ENCODE measurements around the gene EFNA5. TPM values are rescaled to one million over a fixed set of nuclear protein-coding genes. Genes with fewer than 3 reads are reported as not detected.

The EFNA5 gene
- polyA plus RNA-seq, 1 of the 3 experiments (the other 2 are of a cell fraction), result 0.81 TPM

DNA sequence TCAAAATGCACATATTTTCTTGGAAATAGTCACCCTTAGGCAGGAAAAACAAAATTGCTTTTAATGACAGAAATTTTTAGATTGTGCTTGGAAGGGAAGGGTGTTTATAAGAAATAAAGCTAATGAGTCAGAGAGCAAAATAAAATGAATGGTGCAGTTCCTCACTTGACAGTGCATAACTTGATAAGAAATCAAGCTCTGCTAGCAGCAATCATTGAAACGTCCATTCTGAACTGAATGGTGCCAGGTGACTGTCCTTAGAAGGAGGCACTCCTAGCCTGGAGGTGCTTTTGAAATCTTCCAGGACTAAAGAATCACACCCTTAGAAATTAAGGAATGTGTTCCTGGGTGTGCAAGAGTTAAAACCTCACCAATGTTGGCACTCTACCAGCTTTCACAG, 202.5 kb downstream of the EFNA5 start:
- ChIA-PET POLR2A (no interaction called here), CTCF (interaction anchor here (1.1 kb wide), 1 partner anchor 104 kb away, joined by 3 read pairs; no protein-coding TSS in a partner anchor)
- WGBS (ENCODE audit: low lambda C conversion rate), result 82% methylated on average over 1 of the region's 1 CpG
- H3K4me2 ChIP-seq, result no peak overlapping the region
- TF ChIP-seq, protein P1, sequence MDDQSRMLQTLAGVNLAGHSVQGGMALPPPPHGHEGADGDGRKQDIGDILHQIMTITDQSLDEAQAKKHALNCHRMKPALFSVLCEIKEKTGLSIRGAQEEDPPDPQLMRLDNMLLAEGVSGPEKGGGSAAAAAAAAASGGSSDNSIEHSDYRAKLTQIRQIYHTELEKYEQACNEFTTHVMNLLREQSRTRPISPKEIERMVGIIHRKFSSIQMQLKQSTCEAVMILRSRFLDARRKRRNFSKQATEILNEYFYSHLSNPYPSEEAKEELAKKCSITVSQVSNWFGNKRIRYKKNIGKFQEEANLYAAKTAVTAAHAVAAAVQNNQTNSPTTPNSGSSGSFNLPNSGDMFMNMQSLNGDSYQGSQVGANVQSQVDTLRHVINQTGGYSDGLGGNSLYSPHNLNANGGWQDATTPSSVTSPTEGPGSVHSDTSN (IDR thresholded peaks at IDR 0.05), result no peak
- TF ChIP-seq GATA2 (CRISPR knock-in tag; IDR thresholded peaks at IDR 0.05), result no peak
- no peak for TF ChIP-seq FOXM1 (IDR thresholded peaks at IDR 0.05; ENCODE audit: low read depth)
- no peak for TF ChIP-seq SIN3A (IDR thresholded peaks at IDR 0.05; ENCODE audit: borderline replicate concordance, low read depth, low read length)
- no peak for TF ChIP-seq CHD2 (IDR thresholded peaks at IDR 0.05; ENCODE audit: low read length, partially characterized antibody)
- no peak for TF ChIP-seq TCF12 (IDR thresholded peaks at IDR 0.05)
- TF ChIP-seq, protein P2, sequence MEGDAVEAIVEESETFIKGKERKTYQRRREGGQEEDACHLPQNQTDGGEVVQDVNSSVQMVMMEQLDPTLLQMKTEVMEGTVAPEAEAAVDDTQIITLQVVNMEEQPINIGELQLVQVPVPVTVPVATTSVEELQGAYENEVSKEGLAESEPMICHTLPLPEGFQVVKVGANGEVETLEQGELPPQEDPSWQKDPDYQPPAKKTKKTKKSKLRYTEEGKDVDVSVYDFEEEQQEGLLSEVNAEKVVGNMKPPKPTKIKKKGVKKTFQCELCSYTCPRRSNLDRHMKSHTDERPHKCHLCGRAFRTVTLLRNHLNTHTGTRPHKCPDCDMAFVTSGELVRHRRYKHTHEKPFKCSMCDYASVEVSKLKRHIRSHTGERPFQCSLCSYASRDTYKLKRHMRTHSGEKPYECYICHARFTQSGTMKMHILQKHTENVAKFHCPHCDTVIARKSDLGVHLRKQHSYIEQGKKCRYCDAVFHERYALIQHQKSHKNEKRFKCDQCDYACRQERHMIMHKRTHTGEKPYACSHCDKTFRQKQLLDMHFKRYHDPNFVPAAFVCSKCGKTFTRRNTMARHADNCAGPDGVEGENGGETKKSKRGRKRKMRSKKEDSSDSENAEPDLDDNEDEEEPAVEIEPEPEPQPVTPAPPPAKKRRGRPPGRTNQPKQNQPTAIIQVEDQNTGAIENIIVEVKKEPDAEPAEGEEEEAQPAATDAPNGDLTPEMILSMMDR (IDR thresholded peaks at IDR 0.05), result no peak
- TF ChIP-seq NFIC (IDR thresholded peaks at IDR 0.05; ENCODE audit: borderline replicate concordance), result 0 out of 2 replicates have a peak, but pooled peaks have one; percentile 33
- DNase-seq, result no peak
- peaks cover 13 to 21% of the 10 kb centered on the region in 2 experiments for H3K4me1 ChIP-seq (ENCODE audit: control insufficient read depth in 1 of 2, insufficient read depth in 2 of 2, low read depth in 1 of 2, low read length in 1 of 2)
- no peak overlapping the region for H3K9ac ChIP-seq
- no peaks in the 10 kb centered on the region for H3K9me3 ChIP-seq
- H3K9me2 ChIP-seq, result no peaks in the 10 kb centered on the region
- H3F3A ChIP-seq (replicated peaks; ENCODE audit: insufficient read depth), result no peaks in the 10 kb centered on the region
- H3K4me3 ChIP-seq (ENCODE audit: low read depth in 2 of 2, low read length in 1 of 2), result no peak overlapping the region
- H3K79me2 ChIP-seq (ENCODE audit: insufficient read depth), result no peaks in the 10 kb centered on the region
- H3K36me3 ChIP-seq (replicated peaks in 1 of 2; ENCODE audit: control insufficient read depth in 1 of 2, insufficient read depth in 2 of 2, low read length in 1 of 2), result no peaks in the 10 kb centered on the region
- no peaks in the 10 kb centered on the region for H3K27me3 ChIP-seq (ENCODE audit: insufficient read depth)
- H3K27ac ChIP-seq (ENCODE audit: low read depth in 2 of 2, low read length in 1 of 2), result no peak overlapping the region; a peak in 1 of 4 replicates
- H4K20me1 ChIP-seq (ENCODE audit: insufficient read depth), result no peaks in the 10 kb centered on the region
- no peak overlapping the region for H2AFZ ChIP-seq (ENCODE audit: low read depth)

DNA sequence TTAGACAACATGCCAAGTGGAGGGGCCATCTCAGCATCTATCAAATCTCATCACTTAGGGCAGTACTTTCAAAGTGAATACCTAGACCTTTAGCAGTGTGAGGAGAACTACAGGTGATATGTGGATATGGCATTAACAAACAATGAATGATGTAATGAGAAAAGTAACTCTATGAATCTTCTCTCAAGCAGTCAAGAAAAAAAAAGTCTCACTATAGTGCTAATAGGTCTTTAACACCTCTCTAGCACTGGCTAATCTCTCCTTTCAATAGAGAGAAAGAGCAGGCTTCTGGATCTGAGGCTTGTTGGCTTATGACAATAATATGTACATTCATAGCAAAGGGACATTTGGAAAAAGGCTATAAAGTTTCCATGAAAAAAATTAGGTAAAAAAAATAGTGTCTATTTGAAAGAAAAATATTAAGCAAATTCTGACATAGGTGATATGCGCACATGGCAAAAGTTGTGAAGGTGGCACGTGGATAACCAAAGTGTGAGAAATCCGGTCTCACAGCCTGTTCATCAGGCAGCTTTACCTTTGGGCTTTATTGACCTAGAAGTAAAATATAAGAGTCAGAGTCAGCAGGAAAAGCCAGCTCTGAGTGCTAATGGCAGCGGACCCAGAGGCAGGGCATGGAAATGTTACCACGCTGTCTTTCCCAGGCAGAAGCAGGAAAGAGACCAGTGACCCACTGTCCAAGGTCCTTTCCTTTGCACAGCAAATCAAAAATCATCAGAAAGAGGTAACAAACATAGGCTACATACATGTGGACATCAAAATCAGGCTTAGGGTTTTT, 203.4 kb downstream of the EFNA5 start:
- H3K9ac ChIP-seq, result no peak overlapping the region
- H3K4me3 ChIP-seq (ENCODE audit: low read depth in 2 of 2, low read length in 1 of 2), result no peak overlapping the region
- no peak for TF ChIP-seq NRF1 (IDR thresholded peaks at IDR 0.05; ENCODE audit: low read depth, low read length)
- TF ChIP-seq, protein P3, sequence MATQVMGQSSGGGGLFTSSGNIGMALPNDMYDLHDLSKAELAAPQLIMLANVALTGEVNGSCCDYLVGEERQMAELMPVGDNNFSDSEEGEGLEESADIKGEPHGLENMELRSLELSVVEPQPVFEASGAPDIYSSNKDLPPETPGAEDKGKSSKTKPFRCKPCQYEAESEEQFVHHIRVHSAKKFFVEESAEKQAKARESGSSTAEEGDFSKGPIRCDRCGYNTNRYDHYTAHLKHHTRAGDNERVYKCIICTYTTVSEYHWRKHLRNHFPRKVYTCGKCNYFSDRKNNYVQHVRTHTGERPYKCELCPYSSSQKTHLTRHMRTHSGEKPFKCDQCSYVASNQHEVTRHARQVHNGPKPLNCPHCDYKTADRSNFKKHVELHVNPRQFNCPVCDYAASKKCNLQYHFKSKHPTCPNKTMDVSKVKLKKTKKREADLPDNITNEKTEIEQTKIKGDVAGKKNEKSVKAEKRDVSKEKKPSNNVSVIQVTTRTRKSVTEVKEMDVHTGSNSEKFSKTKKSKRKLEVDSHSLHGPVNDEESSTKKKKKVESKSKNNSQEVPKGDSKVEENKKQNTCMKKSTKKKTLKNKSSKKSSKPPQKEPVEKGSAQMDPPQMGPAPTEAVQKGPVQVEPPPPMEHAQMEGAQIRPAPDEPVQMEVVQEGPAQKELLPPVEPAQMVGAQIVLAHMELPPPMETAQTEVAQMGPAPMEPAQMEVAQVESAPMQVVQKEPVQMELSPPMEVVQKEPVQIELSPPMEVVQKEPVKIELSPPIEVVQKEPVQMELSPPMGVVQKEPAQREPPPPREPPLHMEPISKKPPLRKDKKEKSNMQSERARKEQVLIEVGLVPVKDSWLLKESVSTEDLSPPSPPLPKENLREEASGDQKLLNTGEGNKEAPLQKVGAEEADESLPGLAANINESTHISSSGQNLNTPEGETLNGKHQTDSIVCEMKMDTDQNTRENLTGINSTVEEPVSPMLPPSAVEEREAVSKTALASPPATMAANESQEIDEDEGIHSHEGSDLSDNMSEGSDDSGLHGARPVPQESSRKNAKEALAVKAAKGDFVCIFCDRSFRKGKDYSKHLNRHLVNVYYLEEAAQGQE (IDR thresholded peaks at IDR 0.05; ENCODE audit: low read depth, low read length), result peak; percentile 72
- ChIA-PET CTCF (no interaction called here), POLR2A (no interaction called here)
- no peaks in the 10 kb centered on the region for H4K20me1 ChIP-seq (ENCODE audit: insufficient read depth)
- H3K36me3 ChIP-seq (replicated peaks in 1 of 2; ENCODE audit: control insufficient read depth in 1 of 2, insufficient read depth in 2 of 2, low read length in 1 of 2), result no peaks in the 10 kb centered on the region
- H3K27me3 ChIP-seq (ENCODE audit: insufficient read depth), result no peaks in the 10 kb centered on the region
- H2AFZ ChIP-seq (ENCODE audit: low read depth), result no peak overlapping the region
- no peak overlapping the region for H3K4me2 ChIP-seq
- H3K9me3 ChIP-seq, result no peaks in the 10 kb centered on the region
- no peak for DNase-seq
- no peak overlapping the region for H3K27ac ChIP-seq (ENCODE audit: low read depth in 2 of 2, low read length in 1 of 2)
- H3K79me2 ChIP-seq (ENCODE audit: insufficient read depth), result no peaks in the 10 kb centered on the region
- no peaks in the 10 kb centered on the region for H3F3A ChIP-seq (replicated peaks; ENCODE audit: insufficient read depth)
- WGBS (ENCODE audit: low lambda C conversion rate), result 97% methylated on average over 5 of the region's 5 CpGs
- peaks cover 13 to 15% of the 10 kb centered on the region in 2 experiments for H3K4me1 ChIP-seq (ENCODE audit: control insufficient read depth in 1 of 2, insufficient read depth in 2 of 2, low read depth in 1 of 2, low read length in 1 of 2)
- no peaks in the 10 kb centered on the region for H3K9me2 ChIP-seq

Data from SK-N-SH (cell line).